ENCODE results near the gene COCH.
"Not testable (repeated sequence)": the region's sequence is repeated elsewhere in the genome, so short reads cannot be mapped to it uniquely, and the experiment has no call there.

Gene COCH

GRCh38 chr14:30933937-30934336, 59.6 kb downstream of the COCH start:
- DNase-seq: not testable (repeated sequence)

- no peak for DNase-seq
Observed at GRCh38 chr14:30935445-30935844, 61.1 kb downstream of the COCH start.

- DNase-seq: no peak
Observed at GRCh38 chr14:30938617-30939016, 64.3 kb downstream of the COCH start.
